ENCODE results near the gene SRP9. TPM values are rescaled to one million over a fixed set of nuclear protein-coding genes. Genes with fewer than 3 reads are reported as not detected.
A peak's percentile ranks its signal among the peaks of the same experiment; 100 is the strongest.
"Not testable (repeated sequence)": the region's sequence is repeated elsewhere in the genome, so short reads cannot be mapped to it uniquely, and the experiment has no call there.

Gene SRP9
- total and polyA plus RNA-seq, 2 donors (not counting 1 experiment from before 2014, with no cell fraction given), result 73.4 to 117 TPM

DNA sequence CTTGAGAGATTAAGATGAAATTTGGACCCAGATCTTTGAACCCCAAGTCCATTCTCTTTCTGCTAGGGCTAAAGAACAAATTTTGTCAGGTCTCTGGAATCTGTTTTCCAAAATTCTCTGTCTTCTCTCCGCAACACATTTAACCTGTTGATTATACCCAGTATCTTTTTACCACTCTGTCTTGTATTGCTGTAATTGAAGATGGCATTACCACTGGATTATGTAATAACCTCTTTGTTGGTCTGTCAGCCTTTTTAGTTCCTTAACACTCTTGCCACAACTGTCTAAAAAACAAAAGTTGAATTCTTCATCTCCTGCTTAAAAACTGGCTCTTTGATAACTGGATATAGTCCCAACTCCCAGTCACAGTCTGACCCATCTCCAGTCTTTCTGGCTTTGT is 3.0 kb downstream of the SRP9 start:
- peak overlapping the region in 1 of 2 donors; percentile 5 for H3K27ac ChIP-seq (ENCODE audit: low read length in 2 of 2)
- H3K9me3 Mint-ChIP-seq (ENCODE audit: insufficient read depth), result no peaks in the 10 kb centered on the region
- H3K27ac Mint-ChIP-seq, result peak overlapping the region; percentile 5
- no peaks in the 10 kb centered on the region for H3K27me3 ChIP-seq (replicated peaks in 1 of 4; ENCODE audit: control extremely low read depth in 1 of 4, control insufficient read depth in 3 of 4, insufficient read depth in 4 of 4, low read length in 3 of 4)
- H3K9ac ChIP-seq (ENCODE audit: low read length), result no peak overlapping the region
- peaks cover 33% of the 10 kb centered on the region for H4K20me1 ChIP-seq (ENCODE audit: control insufficient read depth, insufficient read depth, low read length, poor library complexity, severe bottlenecking)
- ChIA-PET POLR2A (interaction anchor here (0.6 kb wide), 1 partner anchor 313 kb away, joined by 4 read pairs; no protein-coding TSS in a partner anchor), CTCF (no interaction called here)
- no peak overlapping the region for H3K4me2 ChIP-seq (replicated peaks; ENCODE audit: low read depth, low read length, poor library complexity, severe bottlenecking)
- WGBS (ENCODE audit: insufficient coverage), result no CpG with 5 or more reads among the region's 1 CpG
- ATAC-seq (ENCODE audit: low read depth) (no peak), DNase-seq (no peak)
- peaks cover 33 to 42% of the 10 kb centered on the region in 2 donors for H3K4me1 ChIP-seq (ENCODE audit: control insufficient read depth in 2 of 2, insufficient read depth in 2 of 2, low read length in 2 of 2)
- no peaks in the 10 kb centered on the region for H3K27me3 Mint-ChIP-seq
- no peaks in the 10 kb centered on the region for H3K9me3 ChIP-seq (ENCODE audit: control extremely low read depth in 1 of 3, control insufficient read depth in 2 of 3, insufficient read depth in 1 of 3, low read length in 2 of 3)
- peaks cover 9 to 34% of the 10 kb centered on the region in 2 experiments for H3K36me3 ChIP-seq (replicated peaks in 1 of 2; ENCODE audit: control extremely low read depth in 1 of 2, control insufficient read depth in 1 of 2, extremely low read depth in 1 of 2, insufficient read depth in 2 of 2, low read length in 1 of 2)
- TF ChIP-seq CTCF (IDR thresholded peaks at IDR 0.05) (no peak), EZH2 (IDR thresholded peaks at IDR 0.05; ENCODE audit: borderline replicate concordance, insufficient read depth, low read depth, low read length, poor library complexity, severe bottlenecking) (no peak)
- intact Hi-C loops (cut with micrococcal nuclease), result no loop called here
- peaks cover 87% of the 10 kb centered on the region for H3K79me2 ChIP-seq (ENCODE audit: control insufficient read depth, insufficient read depth, low read length)
- H2AFZ ChIP-seq (ENCODE audit: insufficient read depth, low read depth, low read length, poor library complexity, severe bottlenecking), result no peak overlapping the region
- H3K4me3 ChIP-seq (ENCODE audit: control extremely low read depth in 1 of 5, extremely low read depth in 1 of 5, insufficient read depth in 1 of 5, low read depth in 2 of 5, low read length in 4 of 5), result no peak overlapping the region
- H3K4me1 Mint-ChIP-seq, result peaks cover 30% of the 10 kb centered on the region
- peak overlapping the region; percentile 20 for H3K4me3 Mint-ChIP-seq

DNA sequence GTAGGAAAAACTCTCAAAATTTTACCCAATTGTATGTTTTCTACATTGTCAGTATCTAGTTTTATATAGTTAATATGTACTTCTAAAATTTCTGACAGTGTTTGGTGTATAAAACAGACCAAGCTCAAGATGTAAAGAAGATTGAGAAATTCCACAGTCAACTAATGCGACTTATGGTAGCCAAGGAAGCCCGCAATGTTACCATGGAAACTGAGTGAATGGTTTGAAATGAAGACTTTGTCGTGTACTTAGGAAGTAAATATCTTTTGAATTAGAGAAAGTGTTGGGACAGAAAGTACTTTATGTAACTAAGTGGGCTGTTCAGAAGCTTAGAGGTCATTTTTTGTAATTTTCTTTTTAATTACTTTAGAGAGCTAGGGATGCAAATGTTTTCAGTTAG is 11.5 kb downstream of the SRP9 start:
- peaks cover 19 to 64% of the 10 kb centered on the region in 2 experiments for H3K36me3 ChIP-seq (replicated peaks in 1 of 2; ENCODE audit: control extremely low read depth in 1 of 2, control insufficient read depth in 1 of 2, extremely low read depth in 1 of 2, insufficient read depth in 2 of 2, low read length in 1 of 2)
- H3K4me1 ChIP-seq (ENCODE audit: control insufficient read depth in 2 of 2, insufficient read depth in 2 of 2, low read length in 2 of 2); H3K4me2 ChIP-seq (replicated peaks; ENCODE audit: low read depth, low read length, poor library complexity, severe bottlenecking); CTCF ChIA-PET; H3K27ac ChIP-seq (ENCODE audit: low read length in 2 of 2); intact Hi-C loops (cut with micrococcal nuclease); H3K4me3 ChIP-seq (ENCODE audit: control extremely low read depth in 1 of 5, extremely low read depth in 1 of 5, insufficient read depth in 1 of 5, low read depth in 2 of 5, low read length in 4 of 5); H3K9me3 Mint-ChIP-seq (ENCODE audit: insufficient read depth); H3K4me3 Mint-ChIP-seq; DNase-seq; H3K9ac ChIP-seq (ENCODE audit: low read length); H3K27me3 Mint-ChIP-seq; ATAC-seq (ENCODE audit: low read depth); H3K27ac Mint-ChIP-seq; POLR2A ChIA-PET; H3K4me1 Mint-ChIP-seq; H2AFZ ChIP-seq (ENCODE audit: insufficient read depth, low read depth, low read length, poor library complexity, severe bottlenecking); H3K27me3 ChIP-seq (replicated peaks in 1 of 4; ENCODE audit: control extremely low read depth in 1 of 4, control insufficient read depth in 3 of 4, insufficient read depth in 4 of 4, low read length in 3 of 4): not testable (repeated sequence)
- peaks cover 26% of the 10 kb centered on the region for H4K20me1 ChIP-seq (ENCODE audit: control insufficient read depth, insufficient read depth, low read length, poor library complexity, severe bottlenecking)
- peaks cover 34% of the 10 kb centered on the region for H3K79me2 ChIP-seq (ENCODE audit: control insufficient read depth, insufficient read depth, low read length)
- peaks cover 0 to 12% (median 3%) of the 10 kb centered on the region in 3 donors for H3K9me3 ChIP-seq (ENCODE audit: control extremely low read depth in 1 of 3, control insufficient read depth in 2 of 3, insufficient read depth in 1 of 3, low read length in 2 of 3)
- no CpG with 5 or more reads among the region's 3 CpGs for WGBS (ENCODE audit: insufficient coverage)
